Smooth muscle cell (in vitro differentiated cells): ENCODE measurements around the gene ATP5F1D. TPM values are rescaled to one million over a fixed set of nuclear protein-coding genes. Genes with fewer than 3 reads are reported as not detected.

Experiments
- DNase-seq: peaks from one replicate; lab custom pipeline; 2025; ENCODE audit not compliant: unreplicated experiment; lab: John Stamatoyannopoulos, UW
- H2AFZ ChIP-seq: fragments of 200-600 bp; sonication (generic); 2 replicates; pipeline ENCODE4 v1.6.0; 2016; ENCODE audit warnings: antibody characterized with exemption, low read depth, mild to moderate bottlenecking
- H3F3A ChIP-seq: fragments of 200-600 bp; sonication (generic); 2 replicates; pipeline ENCODE4 v1.6.0; 2017; ENCODE audit warnings: antibody characterized with exemption, low read depth
- H3K27ac ChIP-seq: fragments of 200-600 bp; sonication (generic); 2 replicates; pipeline ENCODE4 v1.5.1; 2016; ENCODE audit warnings: low read depth, mild to moderate bottlenecking
- H3K27me3 ChIP-seq: fragments of 200-600 bp; sonication (generic); 2 replicates; pipeline ENCODE4 v1.6.1; 2016; ENCODE audit warnings: low read depth, mild to moderate bottlenecking
- H3K36me3 ChIP-seq: fragments of 200-600 bp; sonication (generic); 2 replicates; pipeline ENCODE4 v1.5.1; 2016; ENCODE audit warnings: low read depth
- H3K4me1 ChIP-seq: fragments of 200-600 bp; sonication (generic); 2 replicates; pipeline ENCODE4 v1.5.1; 2016; ENCODE audit warnings: low read depth
- H3K4me2 ChIP-seq: fragments of 200-600 bp; sonication (generic); 2 replicates; pipeline ENCODE4 v1.6.0; 2016; ENCODE audit warnings: mild to moderate bottlenecking
- H3K4me3 ChIP-seq: fragments of 200-600 bp; sonication (generic); 2 replicates; pipeline ENCODE4 v1.5.1; 2016; ENCODE audit warnings: mild to moderate bottlenecking
- H3K79me2 ChIP-seq: fragments of 200-600 bp; sonication (generic); 2 replicates; pipeline ENCODE4 v1.6.0; 2016; ENCODE audit warnings: low read depth, mild to moderate bottlenecking
- H3K9ac ChIP-seq: fragments of 200-600 bp; sonication (generic); 2 replicates; pipeline ENCODE4 v1.6.0; 2016; ENCODE audit warnings: low read depth
- H3K9me3 ChIP-seq: fragments of 200-600 bp; sonication (generic); replicated peaks from 2 replicates; pipeline ENCODE4 v1.5.1; 2016; ENCODE audit warnings: low read depth
- H4K20me1 ChIP-seq: fragments of 200-600 bp; sonication (generic); 2 replicates; pipeline ENCODE4 v1.6.0; 2016; ENCODE audit warnings: low read depth
- WGBS: methylation state at CpG from one replicate; pipeline ENCODE4 v1.1.7; 2016; ENCODE audit warnings: low lambda C conversion rate; 5-methylcytosine and 5-hydroxymethylcytosine counted together
- polyA plus RNA-seq: library from polyadenylated mRNA; unstranded; fragments of >200 nt; fragmentation: Nextera tagmentation; extraction: Ambion mirVana; gene quantifications from 2 replicates; pipeline ENCODE4 v1.2.1, GENCODE V29; 2016
- total RNA-seq: library from RNA; depleted of rRNA; stranded (reverse); fragments of >200 nt; gene quantifications from 2 replicates; pipeline ENCODE4 v1.2.3, GENCODE V29; 2014
- TF ChIP-seq, protein P1 (sequence below): fragments of 200-600 bp; sonication (generic); IDR thresholded peaks from 2 replicates; pipeline ENCODE4 v1.5.1; 2017; ENCODE audit warnings: borderline replicate concordance, mild to moderate bottlenecking, antibody characterized with exemption; ENCODE audit not compliant: insufficient read depth, poor library complexity, severe bottlenecking

Gene ATP5F1D
- total and polyA plus RNA-seq, 2 experiments from 2014 or later: 68.8 to 272 TPM

DNA sequence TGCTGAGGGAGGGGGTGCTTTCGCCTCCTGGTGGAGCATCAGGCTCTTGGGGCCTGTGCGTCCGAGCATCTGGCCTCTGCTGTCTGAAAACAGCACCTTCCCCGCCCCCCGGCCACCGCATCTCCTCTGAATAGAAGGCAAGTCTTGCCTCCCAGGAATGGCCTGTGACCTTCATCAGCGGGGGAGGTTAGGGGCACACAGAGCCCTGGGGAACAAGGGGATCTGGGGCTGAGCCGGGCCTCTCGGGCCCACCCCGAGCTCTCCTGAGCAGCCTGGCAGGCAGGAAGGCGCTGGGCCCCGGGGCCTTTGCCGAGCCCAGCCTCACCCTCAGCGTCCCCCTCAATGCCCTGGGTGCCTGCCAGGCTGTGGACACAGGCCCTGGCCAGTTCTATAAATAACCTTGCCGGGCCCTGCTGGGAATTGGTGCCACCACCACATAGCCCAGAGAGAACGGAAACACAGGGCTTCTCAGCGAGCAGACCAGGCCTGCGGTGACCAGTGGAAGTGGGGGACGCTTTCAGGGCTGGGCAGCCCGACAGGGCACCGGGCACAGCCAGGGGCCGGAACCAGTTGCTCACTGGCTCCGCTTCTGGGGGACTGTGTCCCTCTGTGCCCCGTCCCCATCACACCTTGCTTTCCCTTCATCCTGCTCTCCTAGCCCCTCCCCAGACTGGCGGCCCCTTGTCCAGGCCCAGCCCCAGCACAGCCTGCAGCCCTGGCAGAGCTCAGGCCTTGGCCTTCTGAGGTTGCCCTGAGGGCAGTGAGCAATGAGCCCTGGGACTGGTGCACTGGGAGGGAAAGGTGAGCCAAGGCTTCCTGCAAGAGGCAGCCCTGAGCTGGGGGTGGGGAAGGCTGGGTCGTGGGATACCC is 26.5 kb upstream of the ATP5F1D start:
- no peak for DNase-seq

DNA sequence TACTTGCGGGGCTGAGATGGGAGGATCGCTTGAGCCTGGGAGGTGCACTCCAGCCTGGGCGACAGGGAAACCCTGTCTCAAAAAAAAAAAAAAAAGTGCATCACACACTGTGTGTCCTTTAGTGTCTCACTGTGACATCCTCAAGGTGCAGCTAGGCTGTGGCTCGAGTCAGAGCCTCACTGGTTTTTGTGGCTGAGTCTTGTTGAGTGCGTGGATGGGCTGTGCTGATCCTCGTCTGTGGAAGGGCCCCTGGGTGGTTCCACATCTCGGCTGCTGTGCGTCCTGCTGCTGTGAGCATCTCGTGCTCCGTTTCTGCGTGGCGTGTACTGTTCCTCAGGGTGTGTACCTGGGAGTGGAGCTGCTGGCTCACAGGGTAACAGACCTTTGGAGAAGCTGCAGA is 24.8 kb upstream of the ATP5F1D start:
- no peak overlapping the region for H3K4me3 ChIP-seq
- H3K9me3 ChIP-seq: no peaks in the 10 kb centered on the region
- TF ChIP-seq, protein P1, sequence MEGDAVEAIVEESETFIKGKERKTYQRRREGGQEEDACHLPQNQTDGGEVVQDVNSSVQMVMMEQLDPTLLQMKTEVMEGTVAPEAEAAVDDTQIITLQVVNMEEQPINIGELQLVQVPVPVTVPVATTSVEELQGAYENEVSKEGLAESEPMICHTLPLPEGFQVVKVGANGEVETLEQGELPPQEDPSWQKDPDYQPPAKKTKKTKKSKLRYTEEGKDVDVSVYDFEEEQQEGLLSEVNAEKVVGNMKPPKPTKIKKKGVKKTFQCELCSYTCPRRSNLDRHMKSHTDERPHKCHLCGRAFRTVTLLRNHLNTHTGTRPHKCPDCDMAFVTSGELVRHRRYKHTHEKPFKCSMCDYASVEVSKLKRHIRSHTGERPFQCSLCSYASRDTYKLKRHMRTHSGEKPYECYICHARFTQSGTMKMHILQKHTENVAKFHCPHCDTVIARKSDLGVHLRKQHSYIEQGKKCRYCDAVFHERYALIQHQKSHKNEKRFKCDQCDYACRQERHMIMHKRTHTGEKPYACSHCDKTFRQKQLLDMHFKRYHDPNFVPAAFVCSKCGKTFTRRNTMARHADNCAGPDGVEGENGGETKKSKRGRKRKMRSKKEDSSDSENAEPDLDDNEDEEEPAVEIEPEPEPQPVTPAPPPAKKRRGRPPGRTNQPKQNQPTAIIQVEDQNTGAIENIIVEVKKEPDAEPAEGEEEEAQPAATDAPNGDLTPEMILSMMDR: no peak
- H3K79me2 ChIP-seq: peaks cover 85% of the 10 kb centered on the region
- peaks cover 6% of the 10 kb centered on the region for H3F3A ChIP-seq
- WGBS: 93% methylated on average over 12 of the region's 12 CpGs
- no peak for DNase-seq
- H3K27me3 ChIP-seq: no peaks in the 10 kb centered on the region
- H3K27ac ChIP-seq: no peak overlapping the region
- no peak overlapping the region for H3K9ac ChIP-seq
- peaks cover 13% of the 10 kb centered on the region for H3K4me1 ChIP-seq
- no peak overlapping the region for H3K4me2 ChIP-seq
- H2AFZ ChIP-seq: no peak overlapping the region
- no peaks in the 10 kb centered on the region for H3K36me3 ChIP-seq
- H4K20me1 ChIP-seq: peaks cover 62% of the 10 kb centered on the region

More for the DNA sequence above, 26.5 kb upstream of the ATP5F1D start:
- Histone ChIP-seq H3K79me2 (peaks cover 96% of the 10 kb centered on the region), H3K27ac (peak overlapping the region; percentile 15), H3K9ac (no peak overlapping the region), H3K9me3 (no peaks in the 10 kb centered on the region), H3K4me1 (peaks cover 16% of the 10 kb centered on the region), H3K4me3 (no peak overlapping the region), H3K27me3 (no peaks in the 10 kb centered on the region), H3K36me3 (no peaks in the 10 kb centered on the region), H2AFZ (no peak overlapping the region), H4K20me1 (peaks cover 46% of the 10 kb centered on the region), H3K4me2 (peak overlapping the region; percentile 12), H3F3A (peaks cover 9% of the 10 kb centered on the region)
- TF ChIP-seq, protein P1: no peak
- WGBS: 91% methylated on average over 26 of the region's 26 CpGs

DNA sequence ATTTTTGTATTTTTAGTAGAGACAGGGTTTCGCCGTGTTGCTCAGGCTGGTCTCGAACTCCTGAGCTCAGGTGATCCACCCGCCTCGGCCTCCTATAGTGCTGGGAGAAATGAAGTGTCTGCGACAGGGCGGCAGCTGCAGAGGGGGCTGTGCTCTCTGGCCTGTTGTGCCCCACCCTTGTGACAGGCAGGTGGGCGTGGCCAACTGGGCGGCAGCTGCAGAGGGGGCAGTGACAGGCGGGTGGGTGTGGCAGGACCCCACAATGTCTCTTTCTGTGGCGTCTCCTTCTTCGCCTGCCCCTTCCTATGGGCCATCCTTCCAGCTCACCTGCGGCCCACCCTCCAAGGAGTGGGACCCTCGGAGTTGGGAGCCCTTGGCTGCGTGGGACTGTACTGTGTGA is 24.2 kb upstream of the ATP5F1D start:
- H2AFZ ChIP-seq: no peak overlapping the region
- no peak for DNase-seq
- H3K4me2 ChIP-seq: no peak overlapping the region
- peaks cover 6% of the 10 kb centered on the region for H3F3A ChIP-seq
- H3K4me1 ChIP-seq: peaks cover 13% of the 10 kb centered on the region
- peaks cover 79% of the 10 kb centered on the region for H3K79me2 ChIP-seq
- H3K36me3 ChIP-seq: no peaks in the 10 kb centered on the region
- H3K9me3 ChIP-seq: no peaks in the 10 kb centered on the region
- TF ChIP-seq, protein P1: no peak
- H3K9ac ChIP-seq: no peak overlapping the region
- no peaks in the 10 kb centered on the region for H3K27me3 ChIP-seq
- H3K4me3 ChIP-seq: no peak overlapping the region
- H4K20me1 ChIP-seq: peaks cover 68% of the 10 kb centered on the region
- H3K27ac ChIP-seq: no peak overlapping the region
- WGBS: 92% methylated on average over 14 of the region's 15 CpGs
